GM13976 (cell line): ENCODE data around the gene GCM1.

Source experiments
- DNase-seq: peaks from one replicate; pipeline ENCODE4 v3.0.0; 2012; ENCODE audit warnings: low spot score
- in situ Hi-C: fragments of 300-500 bp; cut with MboI; formaldehyde crosslinking; loops from one replicate; pipeline ENCODE4 v1.12.0; 2022; ENCODE audit warnings: low sequenced_read_pairs, mixed read lengths, inconsistent platforms; ENCODE audit not compliant: unreplicated experiment
- TF ChIP-seq, protein P1 (sequence below): IDR thresholded peaks from 2 replicates; pipeline ENCODE4 v1.5.1; 2012; ENCODE audit warnings: borderline replicate concordance, mild to moderate bottlenecking; ENCODE audit not compliant: insufficient read depth; ENCODE audit errors: extremely low read depth, missing control alignments, control extremely low read depth

Gene GCM1

GRCh38 chr6:53142810-53143209, 5.8 kb downstream of the GCM1 start:
- in situ Hi-C loops: no loop called here
- TF ChIP-seq, protein P1, sequence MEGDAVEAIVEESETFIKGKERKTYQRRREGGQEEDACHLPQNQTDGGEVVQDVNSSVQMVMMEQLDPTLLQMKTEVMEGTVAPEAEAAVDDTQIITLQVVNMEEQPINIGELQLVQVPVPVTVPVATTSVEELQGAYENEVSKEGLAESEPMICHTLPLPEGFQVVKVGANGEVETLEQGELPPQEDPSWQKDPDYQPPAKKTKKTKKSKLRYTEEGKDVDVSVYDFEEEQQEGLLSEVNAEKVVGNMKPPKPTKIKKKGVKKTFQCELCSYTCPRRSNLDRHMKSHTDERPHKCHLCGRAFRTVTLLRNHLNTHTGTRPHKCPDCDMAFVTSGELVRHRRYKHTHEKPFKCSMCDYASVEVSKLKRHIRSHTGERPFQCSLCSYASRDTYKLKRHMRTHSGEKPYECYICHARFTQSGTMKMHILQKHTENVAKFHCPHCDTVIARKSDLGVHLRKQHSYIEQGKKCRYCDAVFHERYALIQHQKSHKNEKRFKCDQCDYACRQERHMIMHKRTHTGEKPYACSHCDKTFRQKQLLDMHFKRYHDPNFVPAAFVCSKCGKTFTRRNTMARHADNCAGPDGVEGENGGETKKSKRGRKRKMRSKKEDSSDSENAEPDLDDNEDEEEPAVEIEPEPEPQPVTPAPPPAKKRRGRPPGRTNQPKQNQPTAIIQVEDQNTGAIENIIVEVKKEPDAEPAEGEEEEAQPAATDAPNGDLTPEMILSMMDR: no peak
- DNase-seq: no peak

- TF ChIP-seq, protein P1: no peak
- no peak for DNase-seq
- in situ Hi-C loops: no loop called here
Measured at GRCh38 chr6:53139841-53140413, 8.7 kb downstream of the GCM1 start.

DNA sequence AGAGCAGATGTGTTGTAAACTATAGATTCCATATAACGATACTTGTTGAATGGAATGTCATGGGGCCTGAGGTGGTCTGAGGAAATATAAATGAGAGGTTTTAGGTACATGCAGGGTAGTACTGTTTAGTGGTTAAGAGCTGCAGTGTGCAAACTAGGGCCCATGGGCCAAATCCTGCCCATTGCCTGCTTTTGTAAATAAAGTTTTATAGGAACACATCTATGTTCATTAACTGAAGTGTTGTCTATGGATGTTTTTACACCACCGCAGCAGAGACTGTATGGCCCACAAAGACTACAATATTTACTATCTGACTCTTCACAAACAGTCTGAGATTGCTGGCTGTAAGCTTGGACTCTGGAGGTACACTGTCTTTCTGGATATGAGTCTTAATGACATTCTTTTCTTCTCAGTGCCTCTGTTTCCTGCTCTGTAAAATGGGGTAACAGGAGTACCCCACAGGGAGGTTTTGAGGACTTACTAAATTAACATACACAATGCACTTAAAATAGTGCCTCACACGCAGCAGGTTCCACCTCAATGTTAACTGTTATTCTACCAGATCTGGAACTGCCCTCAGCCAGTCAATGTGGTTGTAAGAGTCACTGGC, 12.5 kb downstream of the GCM1 start:
- DNase-seq: no peak
- in situ Hi-C loops: no loop called here
- TF ChIP-seq, protein P1: no peak

DNA sequence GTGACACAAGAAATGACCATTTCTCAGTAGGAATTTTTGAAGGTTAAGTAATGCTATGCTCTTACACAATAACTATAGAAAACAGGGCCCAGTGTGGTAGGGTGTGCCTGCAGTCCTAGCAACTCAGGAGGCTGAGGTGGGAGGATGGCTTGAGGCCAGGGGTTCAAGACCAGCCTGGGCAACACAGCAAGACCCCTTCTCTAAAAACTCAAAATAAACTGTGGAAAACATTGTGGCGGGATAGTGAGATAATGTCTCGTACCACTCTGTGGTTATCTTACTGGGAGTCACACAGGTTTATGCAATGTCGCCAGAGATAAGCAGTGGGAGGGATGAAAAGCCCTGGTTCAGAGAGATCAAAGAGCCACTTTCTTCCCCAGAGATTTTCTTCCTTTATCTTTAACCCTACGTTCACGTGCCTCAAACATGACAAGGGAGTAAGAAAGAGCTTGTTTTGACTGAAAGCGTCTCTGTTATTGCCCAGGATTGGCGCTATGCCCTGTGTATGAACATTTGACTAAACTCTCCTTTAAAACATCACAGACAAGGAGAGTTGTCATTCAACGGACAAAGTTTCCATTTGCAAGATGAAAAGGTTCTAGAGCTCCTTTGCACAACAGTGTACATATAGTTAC, 13.9 kb downstream of the GCM1 start:
- TF ChIP-seq, protein P1: no peak
- in situ Hi-C loops: no loop called here
- no peak for DNase-seq

GRCh38 chr6:53133961-53134360, 14.7 kb downstream of the GCM1 start:
- TF ChIP-seq, protein P1: no peak
- in situ Hi-C loops: no loop called here
- DNase-seq: no peak

GRCh38 chr6:53130569-53131290, 17.9 kb downstream of the GCM1 start:
- in situ Hi-C loops: no loop called here
- TF ChIP-seq, protein P1: no peak
- DNase-seq: no peak
